GM12878 (cell line): ENCODE data around the gene FOXB1. TPM values are rescaled to one million over a fixed set of nuclear protein-coding genes. Genes with fewer than 3 reads are reported as not detected.

ENCODE experiments used
- CHD2 ChIP-seq: IDR thresholded peaks from 2 replicates; pipeline ENCODE4 v1.6.1; 2011; ENCODE audit warnings: low read depth, low read length, improper control_type of control experiment, borderline replicate concordance
- IRF5 ChIP-seq: fragments of 450-650 bp; IDR thresholded peaks from 2 replicates; pipeline ENCODE4 v1.6.1; 2017; ENCODE audit warnings: borderline replicate concordance
- KLF5 ChIP-seq: fragments of 450-650 bp; IDR thresholded peaks from 2 replicates; pipeline ENCODE4 v1.6.1; 2014; ENCODE audit warnings: mild to moderate bottlenecking; ENCODE audit not compliant: partially characterized antibody
- LARP7 ChIP-seq: fragments of 450-650 bp; IDR thresholded peaks from 2 replicates; pipeline ENCODE4 v1.6.1; 2017; ENCODE audit warnings: mild to moderate bottlenecking
- MEF2A ChIP-seq: IDR thresholded peaks from 2 replicates; pipeline ENCODE4 v1.6.1; 2011; ENCODE audit warnings: low read depth, mild to moderate bottlenecking, low read length, moderate library complexity; ENCODE audit not compliant: insufficient read depth
- NR2C2 ChIP-seq: IDR thresholded peaks from 2 replicates; pipeline ENCODE4 v1.6.1; 2011; ENCODE audit warnings: borderline replicate concordance, low read depth; ENCODE audit not compliant: control insufficient read depth, insufficient read length
- PML ChIP-seq: IDR thresholded peaks from 2 replicates; pipeline ENCODE4 v1.6.1; 2012; ENCODE audit warnings: low read length, inconsistent platforms
- RAD51 ChIP-seq: fragments of 450-650 bp; IDR thresholded peaks from 2 replicates; pipeline ENCODE4 v1.6.1; 2016; ENCODE audit warnings: moderate library complexity, mild to moderate bottlenecking, inconsistent platforms
- TARDBP ChIP-seq: IDR thresholded peaks from 2 replicates; pipeline ENCODE4 v1.6.1; 2016; ENCODE audit warnings: borderline replicate concordance
- ZBTB11 ChIP-seq: fragments of 450-650 bp; formaldehyde crosslinking; IDR thresholded peaks from 2 replicates; pipeline ENCODE4 v1.5.0; 2022; ENCODE audit warnings: mild to moderate bottlenecking, missing genetic modification characterization
- ZNF274 ChIP-seq: IDR thresholded peaks from one replicate; pipeline ENCODE4 v1.8.0; 2011; ENCODE audit not compliant: insufficient read length, insufficient read depth
- polyA plus RNA-seq, 11 experiments: library from polyadenylated mRNA; depleted of rRNA in 4 of 11; unstranded in 6 of 11; stranded (reverse) in 5 of 11; fragments of >200 nt; fragmentation: Nextera tagmentation in 4 of 11; fragmentation: Illumina TruSeq in 1 of 11; extraction: Ambion mirVana in 4 of 11; extraction: Trizol in 1 of 11; gene quantifications; 1 replicate in 1 of 11; 2 replicates in 10 of 11; pipeline versions ENCODE4 v1.2.1 to v1.2.3, GENCODE V29; 2011 to 2016; ENCODE audit warnings: inconsistent platforms in 2 of 11, missing spikeins in 2 of 11, low read depth in 1 of 11
- total RNA-seq, 4 experiments: library from RNA; depleted of rRNA in 3 of 4; stranded (reverse); fragments of >200 nt in 3 of 4; fragmentation: Illumina TruSeq in 1 of 4; extraction: Trizol in 1 of 4; gene quantifications; 2 replicates each; pipeline versions ENCODE4 v1.2.1 to v1.2.3, GENCODE V29; 2013 to 2021

FOXB1 gene
- total and polyA plus RNA-seq, 10 of the 15 experiments (the other 5 are each of a cell fraction or from before 2014, with no cell fraction given): not detected

GRCh38 chr15:60006873-60007272 lies 2.8 kb downstream of the FOXB1 start (continued):
- TF ChIP-seq ZBTB11 (CRISPR knock-in tag) (no peak), NR2C2 (no peak), KLF5 (no peak), PML (no peak), TARDBP (no peak), ZNF274 (no peak), RAD51 (no peak), CHD2 (no peak), MEF2A (no peak), LARP7 (no peak), IRF5 (no peak)
- TF ChIP-seq, all 136 proteins: peak for 0
